ENCODE results near the gene ABI2. TPM values are rescaled to one million over a fixed set of nuclear protein-coding genes. Genes with fewer than 3 reads are reported as not detected.

The ABI2 gene
- total RNA-seq, result 28.5 and 41.6 TPM in 2 replicates

DNA sequence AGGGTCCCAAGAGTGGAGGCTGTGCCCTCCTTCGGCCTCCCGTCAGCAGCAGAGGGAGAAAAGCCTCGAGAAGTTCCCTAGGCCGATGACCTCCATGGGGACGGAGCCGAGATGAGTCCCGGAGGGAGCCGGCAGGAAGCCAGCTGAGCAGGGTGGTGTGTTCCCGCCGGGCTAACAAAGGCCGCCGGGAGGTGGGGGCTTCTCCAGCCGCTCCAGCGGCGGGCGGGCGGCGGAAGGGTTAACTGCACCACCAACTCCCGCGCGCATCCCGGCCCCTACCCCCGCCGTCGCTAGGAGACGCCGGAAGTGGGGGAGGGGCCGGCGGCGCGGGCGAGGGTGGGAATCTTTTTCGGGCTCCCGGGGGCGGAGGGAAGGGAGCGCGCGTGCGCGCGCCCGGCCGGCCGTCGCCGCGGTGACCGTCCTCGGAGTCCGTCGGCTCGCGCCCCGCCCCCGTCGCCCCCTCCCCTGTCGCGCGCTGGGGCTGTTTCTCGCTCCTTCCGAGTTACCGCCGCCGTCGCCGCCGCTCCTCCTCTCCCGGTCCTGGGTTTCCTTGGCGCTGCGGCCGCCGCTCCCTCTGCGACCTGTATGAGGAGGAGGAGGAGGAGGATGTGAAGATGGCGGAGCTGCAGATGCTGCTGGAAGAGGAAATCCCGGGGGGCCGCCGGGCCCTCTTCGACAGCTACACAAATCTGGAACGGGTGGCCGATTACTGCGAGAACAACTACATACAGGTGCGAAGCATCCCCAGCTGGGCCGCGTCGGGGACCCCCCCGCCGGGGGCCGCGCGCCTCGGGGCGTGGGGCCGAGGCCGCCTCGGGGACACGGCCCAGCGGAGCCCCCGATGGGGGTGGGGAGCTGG lies at the start of gene ABI2:
Gene ABI2 (plus strand): TSS at position 494 of the 859 bp plus-strand sequence. CDS start 121 bp downstream, at position 615.

Other genes with a start within 250 kb of the ABI2 start
- 52.9 and 53.8 TPM in 2 replicates for gene CYP20A1, start 89.4 kb upstream of the ABI2 start, total RNA-seq
- gene RAPH1, start 206.9 kb downstream of the ABI2 start, total RNA-seq, result 14.2 and 22.0 TPM in 2 replicates

Data from regular cardiac myocyte (primary cell).